Endothelial cell of hepatic sinusoid (primary cell): ENCODE data around the gene ATP8A2.

Experiments
- in situ Hi-C: cut with HindIII; loops from 2 replicates; pipeline ENCODE4 v1.10.0; 2017; ENCODE audit warnings: low sequenced_read_pairs

ATP8A2 gene

GRCh38 chr13:25380082-25380481 lies 8.3 kb downstream of the ATP8A2 start:
- in situ Hi-C loops: no loop called here

GRCh38 chr13:25380741-25381324 lies 9.1 kb downstream of the ATP8A2 start:
- in situ Hi-C loops: no loop called here

GRCh38 chr13:25384758-25385410 lies 13.1 kb downstream of the ATP8A2 start:
- in situ Hi-C loops: no loop called here

- in situ Hi-C loops: no loop called here
Observed at GRCh38 chr13:25391932-25392331, 20.2 kb downstream of the ATP8A2 start.

DNA sequence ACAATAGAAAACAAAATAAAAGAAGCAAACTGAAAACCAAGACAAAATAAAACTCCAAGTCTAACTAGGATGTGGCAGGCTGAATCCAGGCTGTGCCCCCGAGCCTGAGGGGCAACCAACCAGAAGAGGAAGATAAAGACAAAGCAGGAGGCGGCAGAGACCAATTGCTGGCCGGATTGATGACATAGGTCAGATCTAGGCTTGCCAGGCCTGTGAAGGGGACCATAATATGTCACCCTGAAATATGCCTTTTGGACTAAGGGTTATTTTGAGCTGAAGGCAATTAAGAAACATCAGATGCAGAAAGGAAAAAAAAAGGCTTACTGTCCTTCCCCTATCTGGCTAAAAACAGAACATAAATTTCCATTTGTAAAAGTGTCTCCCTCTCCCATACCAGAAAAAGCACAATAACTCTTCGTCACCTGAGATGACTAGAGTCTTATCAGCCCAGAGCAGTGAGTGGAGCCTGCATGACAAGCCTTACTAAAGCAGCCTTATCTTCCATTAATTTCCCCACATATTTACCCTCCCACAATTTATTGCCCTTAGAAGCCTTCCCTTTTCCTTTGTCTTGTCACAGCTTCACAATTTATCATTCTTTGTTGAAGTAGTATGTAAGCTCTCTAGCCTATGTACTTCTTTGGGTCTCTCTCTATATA lies 22.8 kb downstream of the ATP8A2 start:
- in situ Hi-C loops: no loop called here

GRCh38 chr13:25397763-25398162 lies 26.0 kb downstream of the ATP8A2 start:
- in situ Hi-C loops: no loop called here

DNA sequence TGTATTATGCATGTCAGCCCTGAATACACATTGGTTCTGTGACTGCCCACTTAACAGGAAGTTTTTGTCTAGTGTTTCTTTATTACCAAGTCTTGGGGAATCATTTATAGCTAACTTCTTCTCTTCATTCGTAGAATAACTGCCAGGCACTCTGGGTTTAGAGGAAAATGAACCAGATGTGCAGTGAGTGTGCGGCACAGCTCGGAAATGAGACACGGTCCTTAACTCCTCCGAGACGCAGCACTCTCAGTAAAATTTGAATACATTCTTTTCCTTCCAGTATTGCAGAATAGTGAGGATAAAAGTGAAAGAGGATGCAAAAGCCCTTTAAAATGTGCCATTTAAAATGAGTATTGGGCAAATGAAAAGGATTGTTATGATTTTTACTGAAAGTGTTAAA lies 29.2 kb downstream of the ATP8A2 start:
- in situ Hi-C loops: no loop called here

DNA sequence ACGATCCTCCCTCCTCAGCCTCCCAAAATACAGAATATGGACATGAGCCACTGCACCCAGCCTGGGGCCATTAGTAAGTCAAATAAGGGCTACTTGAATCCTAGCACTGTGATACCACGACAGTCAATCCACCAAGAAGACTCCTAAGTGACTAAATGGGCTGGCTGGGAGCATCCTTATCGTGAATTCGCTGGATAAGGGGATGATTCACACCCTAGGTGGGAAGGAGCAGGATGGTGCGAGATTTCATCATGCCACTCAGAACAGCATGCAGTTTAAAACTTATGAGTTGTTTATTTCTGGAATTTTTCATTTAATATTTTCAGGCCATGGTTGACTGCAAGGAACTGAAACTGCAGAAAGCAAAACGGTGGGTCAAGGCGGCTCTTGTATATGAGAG lies 30.2 kb downstream of the ATP8A2 start:
- in situ Hi-C loops: no loop called here

DNA sequence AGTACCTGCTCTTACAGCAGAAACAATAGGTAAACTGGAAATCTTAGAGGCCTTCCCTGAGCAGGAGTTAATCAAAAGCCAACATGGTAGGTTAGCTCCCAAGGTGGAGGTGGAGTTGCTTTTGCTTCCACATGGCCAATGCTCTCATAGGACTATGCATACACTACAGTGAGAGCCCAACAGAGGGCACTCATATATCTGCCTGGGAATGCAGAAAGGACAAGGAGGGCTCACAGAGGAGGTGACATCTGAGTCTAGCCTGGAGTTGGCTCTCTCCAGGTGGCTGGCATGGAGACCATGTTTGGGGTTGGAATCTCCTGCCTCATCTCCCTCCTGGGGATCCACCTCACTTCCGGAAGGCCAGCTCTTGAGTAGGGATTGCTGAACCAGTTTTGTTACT lies 34.6 kb downstream of the ATP8A2 start:
- in situ Hi-C loops: no loop called here

- in situ Hi-C loops: no loop called here
Observed at GRCh38 chr13:25409938-25410337, 38.2 kb downstream of the ATP8A2 start.

- in situ Hi-C loops: no loop called here
Observed at GRCh38 chr13:25415241-25415640, 43.5 kb downstream of the ATP8A2 start.

DNA sequence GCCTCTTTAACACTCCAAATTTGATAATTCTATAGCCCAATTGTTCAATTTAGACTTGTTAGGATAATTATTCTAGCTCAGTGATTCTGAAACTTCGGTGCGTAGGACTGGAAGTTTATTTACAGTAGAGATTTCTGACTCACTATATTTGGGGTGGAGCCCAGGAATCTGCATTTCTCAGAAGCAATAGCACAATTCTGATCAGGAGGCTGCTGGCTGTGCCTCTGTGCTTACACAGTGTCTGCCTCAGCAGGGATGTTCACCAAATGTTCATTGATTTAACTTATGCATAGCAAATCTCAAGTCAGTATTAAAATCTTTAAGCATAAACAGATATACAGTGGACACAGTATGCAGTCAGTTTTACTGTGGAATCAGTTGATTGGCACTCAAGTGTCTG lies 45.8 kb downstream of the ATP8A2 start:
- in situ Hi-C loops: no loop called here

DNA sequence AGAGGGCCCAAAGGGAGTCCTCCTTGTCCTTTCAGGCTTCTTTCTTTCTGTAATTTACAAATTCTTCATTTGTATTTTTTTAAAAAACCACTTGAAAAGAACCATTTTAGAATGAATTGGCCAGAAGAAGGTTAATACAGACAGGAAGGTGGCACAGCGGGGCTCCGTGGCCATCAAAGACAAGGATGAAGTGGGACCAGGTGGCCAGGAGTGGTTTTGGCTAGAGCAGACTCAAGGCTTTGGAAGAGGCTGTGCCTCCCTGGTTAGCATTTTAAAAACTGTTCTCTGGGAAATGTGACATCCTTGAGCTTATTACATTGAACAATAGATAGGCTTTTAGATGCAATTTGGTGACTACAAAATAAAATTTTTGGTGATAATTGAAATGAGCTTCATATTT lies 48.4 kb downstream of the ATP8A2 start:
- in situ Hi-C loops: no loop called here

DNA sequence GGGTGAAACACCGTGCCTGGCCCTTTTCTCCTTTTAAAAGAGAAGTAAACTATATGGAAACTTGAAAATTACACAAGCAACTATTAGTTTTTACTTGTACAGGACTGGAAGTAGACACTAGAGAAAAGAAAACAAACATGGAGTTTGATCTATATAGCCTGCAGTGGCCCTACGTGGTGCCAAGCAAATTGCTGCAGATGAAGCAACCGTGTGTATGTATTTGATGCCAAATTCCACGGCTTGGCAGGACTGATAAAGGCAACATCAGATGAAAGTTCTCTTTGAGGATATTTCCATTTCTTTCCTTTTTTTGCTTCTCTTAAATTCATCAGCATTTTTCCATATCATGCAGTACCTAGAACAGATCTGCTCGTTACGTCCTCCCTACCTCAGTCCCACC lies 49.8 kb downstream of the ATP8A2 start:
- in situ Hi-C loops: no loop called here

DNA sequence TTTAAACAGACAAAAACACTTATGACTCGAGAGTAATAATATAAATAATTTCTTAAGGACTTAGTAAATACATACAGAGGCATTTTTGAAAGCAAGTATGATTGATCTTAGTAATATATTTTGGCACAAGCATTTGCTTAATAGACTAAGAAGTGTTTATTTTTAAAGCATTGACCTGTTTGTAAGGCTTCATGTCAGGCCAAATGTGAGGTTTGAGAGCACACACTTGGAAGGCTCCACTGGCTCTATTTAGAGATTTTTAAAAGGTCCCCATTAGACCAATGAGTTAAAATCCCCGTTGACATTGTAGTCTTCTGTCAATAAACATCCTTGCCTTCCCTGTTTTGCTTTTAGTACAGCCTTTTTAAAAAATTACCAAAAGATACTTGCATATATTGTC lies 50.4 kb downstream of the ATP8A2 start:
- in situ Hi-C loops: no loop called here

GRCh38 chr13:25423831-25424230 lies 52.1 kb downstream of the ATP8A2 start:
- in situ Hi-C loops: no loop called here

DNA sequence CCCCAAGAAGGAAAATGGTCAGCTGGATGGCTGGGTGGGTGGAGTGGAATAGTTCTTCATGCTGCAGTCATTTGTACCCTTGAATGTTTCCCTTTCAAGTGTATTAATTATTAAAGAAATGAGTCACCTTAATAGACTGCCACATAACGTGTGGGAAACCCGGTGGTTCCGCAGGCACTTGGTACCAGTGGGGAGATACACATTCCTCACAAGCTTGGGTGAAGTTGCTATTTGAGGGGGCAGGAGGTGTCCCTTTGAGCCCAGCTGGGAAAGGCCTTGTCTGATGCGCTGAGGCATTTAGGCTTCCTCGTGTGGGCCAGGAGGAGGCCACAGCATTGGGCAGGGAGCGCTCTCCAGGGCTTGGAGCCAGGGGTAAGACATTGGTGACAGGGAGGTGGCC lies 57.7 kb downstream of the ATP8A2 start:
- in situ Hi-C loops: no loop called here

- in situ Hi-C loops: no loop called here
Observed at GRCh38 chr13:25432691-25433090, 60.9 kb downstream of the ATP8A2 start.

DNA sequence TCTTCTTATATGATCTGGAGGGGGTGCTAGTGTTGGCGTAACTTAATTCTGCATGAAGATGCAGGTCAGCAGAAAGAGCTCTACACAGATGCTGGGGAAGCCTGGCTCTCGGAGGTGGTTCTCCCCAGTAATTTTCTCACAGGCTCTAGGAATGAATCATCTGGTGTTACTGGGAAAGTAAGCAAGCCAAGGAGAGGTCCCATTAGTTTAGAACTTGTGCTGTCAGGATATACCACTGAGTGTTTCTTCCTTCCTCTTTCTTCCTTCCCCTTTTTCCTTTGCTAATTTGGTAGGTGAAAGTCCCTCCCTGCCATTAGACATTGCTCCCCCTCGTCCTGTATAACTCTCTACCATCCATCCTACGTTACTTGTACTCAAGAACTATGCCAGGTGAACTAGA lies 68.3 kb downstream of the ATP8A2 start:
- in situ Hi-C loops: no loop called here

DNA sequence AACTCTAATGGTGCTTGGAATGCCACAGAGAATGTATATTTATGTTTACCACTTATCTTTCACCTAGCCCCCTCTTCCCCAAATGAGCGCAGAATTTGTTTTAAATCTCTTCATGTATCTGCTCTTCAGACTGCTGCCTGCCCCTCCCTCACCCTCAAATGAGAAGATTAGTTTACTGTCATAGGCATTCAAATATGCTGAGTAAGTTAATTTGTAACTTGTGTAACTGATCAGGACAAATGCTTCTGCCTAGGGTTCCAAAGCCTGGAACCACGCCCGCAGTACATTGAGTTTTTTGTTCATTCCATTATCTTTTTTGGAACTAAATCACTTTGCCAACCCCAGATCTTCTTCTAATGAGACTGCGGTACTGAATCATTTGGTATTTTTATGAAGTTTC lies 74.5 kb downstream of the ATP8A2 start:
- in situ Hi-C loops: no loop called here

- in situ Hi-C loops: no loop called here
Observed at GRCh38 chr13:25447396-25447795, 75.6 kb downstream of the ATP8A2 start.

DNA sequence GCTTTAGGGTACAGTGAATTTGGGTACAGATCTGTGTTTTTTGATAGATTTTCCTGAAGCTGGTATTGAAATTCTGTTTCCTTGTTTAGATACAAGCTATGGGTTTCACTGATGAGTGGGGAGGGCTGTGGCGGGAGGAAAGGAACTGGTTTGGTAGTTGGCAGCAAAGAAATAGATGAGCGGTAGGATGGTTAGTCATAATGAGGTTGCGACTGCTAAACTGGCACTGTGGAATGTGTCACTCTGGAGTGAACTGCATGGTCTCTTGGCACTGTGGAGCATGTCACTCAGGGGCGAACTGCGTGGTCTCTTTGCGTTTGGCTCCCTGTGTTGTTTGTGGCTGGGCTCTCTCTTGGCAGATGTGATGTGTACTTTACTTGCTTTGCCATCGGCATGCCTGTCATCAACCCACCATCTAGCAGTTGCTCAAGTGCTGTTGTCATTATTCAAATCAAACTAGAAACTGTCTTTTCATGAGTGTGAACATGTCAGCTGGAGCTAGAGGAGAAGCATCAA lies 82.1 kb downstream of the ATP8A2 start:
- in situ Hi-C loops: no loop called here
